ENCODE results near the gene RNU4-1.

The RNU4-1 gene

DNA sequence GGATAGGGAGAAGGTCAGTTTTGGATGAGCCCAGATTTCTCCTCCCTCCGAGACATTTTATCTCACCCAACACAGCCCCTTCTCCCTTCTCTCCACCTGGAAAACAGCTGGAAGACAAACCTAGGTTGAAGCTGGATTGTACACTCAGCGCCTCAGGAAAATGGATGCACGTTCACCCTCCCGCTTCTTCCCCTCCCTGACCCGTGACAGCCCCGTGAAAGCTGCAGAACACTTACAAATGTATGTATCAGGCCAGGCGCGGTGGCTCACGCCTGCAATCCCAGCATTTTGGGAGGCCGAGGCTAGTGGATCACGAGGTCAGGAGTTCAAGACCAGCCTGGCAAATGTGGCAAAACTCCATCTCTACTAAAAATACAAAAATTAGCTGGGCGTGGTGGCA lies 5.5 kb downstream of the RNU4-1 start:
- no peak for DNase-seq

DNA sequence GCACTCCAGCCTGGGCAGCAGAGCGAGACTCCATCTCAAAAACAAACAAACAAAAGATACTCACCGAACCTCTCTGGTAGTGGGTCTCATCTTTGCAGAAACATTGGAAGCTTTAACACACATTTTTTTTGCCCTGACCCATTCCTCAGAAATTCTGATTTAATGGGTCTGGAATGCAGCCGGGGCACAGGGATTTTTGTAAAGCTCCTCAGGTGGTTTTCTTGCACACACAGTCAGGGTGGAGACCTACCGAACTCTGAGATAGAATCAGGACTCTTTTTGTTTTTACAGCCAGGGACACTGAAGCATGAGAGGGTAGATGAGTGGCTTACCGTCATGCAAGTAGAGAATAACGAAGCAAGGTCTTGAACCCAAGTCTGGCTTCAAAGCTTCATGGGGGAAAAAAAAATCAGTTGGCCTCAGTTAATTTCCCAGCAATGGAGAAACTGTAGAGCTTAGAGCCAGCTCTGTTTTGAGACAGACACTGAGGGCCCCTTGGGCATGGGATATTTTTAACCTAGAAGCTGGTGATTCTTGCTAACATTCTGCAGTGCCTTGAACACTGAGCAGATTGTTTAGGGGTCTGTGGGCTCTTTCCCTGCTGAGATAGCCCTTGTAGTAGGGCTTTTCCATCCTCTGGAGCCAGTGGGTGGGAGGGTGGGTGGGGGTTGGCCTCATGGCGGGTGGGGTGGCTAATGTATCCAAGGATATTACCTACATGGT lies 6.1 kb downstream of the RNU4-1 start:
- DNase-seq: no peak

DNA sequence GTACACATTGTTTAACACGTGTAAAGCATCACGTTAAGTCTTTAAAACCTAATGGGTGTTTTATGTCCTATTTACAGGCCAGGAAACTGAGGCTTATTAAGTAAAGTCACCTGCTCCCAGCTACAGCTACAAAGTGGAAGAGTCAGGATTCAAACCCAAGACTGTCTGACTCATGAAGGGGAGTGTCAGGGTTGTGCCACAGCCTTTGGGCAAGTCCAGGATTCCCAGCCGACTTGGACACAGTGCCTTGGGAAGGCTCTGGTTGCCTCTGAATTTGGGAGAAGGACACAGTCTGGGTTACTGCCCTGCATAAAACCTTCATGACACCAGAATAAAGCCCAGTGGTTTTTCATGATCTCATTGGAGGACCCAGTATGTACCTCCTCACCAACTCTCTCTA lies 8.7 kb downstream of the RNU4-1 start:
- DNase-seq: no peak

DNA sequence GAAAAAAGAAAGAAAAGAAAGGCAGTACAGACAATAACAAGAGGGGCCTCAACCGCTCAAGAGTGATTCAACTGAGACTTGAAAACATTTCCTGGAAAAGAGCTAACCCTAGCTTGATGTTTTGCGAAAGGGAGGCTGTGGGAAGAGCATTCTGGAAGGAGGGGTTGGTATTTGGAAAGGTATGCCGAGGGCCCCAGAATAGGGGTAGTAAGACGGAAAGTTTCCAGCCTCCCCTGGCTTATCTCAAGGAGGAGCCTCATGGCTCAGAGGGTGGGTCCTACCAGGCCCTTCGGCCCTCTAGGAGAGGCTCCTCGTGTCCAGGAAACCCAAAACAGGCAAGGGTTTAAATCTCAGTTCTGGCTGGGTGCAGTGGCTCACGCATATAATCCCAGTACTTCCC lies 9.7 kb downstream of the RNU4-1 start:
- DNase-seq: no peak

DNA sequence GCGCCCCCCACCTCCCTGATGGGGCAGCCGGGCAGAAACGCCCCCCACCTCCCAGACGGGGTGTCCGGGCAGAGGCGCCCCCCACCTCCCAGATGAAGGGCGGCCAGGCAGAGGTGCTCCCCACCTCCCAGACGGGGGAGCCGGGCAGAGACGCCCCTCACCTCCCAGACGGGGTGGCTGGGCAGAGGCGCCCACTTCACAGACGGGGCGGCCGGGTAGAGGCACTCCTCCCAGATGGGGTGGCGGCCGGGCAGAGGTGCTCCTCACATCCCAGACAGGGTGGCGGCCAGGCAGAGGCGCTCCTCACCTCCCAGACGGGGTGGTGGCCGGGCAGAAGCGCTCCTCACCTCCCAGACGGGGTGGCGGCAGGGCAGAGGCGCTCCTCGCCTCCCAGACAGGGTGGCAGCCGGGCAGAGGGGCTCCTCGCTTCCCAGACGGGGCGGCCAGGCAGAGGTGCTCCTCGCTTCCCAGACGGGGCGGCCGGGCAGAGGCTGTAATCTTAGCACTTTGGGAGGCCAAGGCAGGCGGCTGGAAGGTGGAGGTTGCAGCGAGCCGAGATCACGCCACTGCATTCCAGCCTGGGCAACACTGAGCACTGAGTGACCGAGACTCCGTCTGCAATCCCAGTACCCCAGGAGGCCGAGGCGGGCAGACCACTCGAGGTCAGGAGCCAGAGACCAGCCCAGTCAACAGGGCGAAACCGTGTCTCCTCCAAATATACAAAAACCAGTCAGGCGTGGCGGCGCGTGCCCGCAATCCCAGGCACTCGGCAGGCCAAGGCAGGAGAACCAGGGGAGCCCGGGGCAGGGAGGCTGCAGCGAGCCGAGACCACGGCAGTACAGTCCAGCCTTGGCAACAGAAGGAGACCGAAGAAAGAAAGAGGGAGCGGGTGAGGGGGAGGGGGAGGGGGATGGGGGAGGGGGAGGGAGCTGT lies 14.6 kb downstream of the RNU4-1 start:
- no peak for DNase-seq

DNA sequence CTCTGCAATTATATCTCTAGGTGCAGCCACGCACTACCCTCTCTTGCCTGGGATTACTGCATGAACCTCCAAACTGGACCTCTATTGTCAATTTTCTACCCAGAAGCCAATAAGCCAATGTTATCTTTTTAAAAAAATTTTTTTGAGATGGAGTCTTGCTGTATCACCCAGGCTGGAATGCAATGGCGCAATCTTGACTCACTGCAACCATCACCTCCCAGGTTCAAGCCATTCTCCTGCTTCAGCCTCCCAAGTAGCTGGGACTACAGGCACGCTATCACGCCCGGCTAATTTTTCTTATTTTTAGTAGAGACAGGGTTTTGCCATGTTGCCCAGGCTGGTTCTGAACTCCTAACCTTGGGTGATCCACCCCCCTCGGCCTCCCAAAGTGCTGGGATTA lies 16.3 kb downstream of the RNU4-1 start:
- no peak for DNase-seq

DNA sequence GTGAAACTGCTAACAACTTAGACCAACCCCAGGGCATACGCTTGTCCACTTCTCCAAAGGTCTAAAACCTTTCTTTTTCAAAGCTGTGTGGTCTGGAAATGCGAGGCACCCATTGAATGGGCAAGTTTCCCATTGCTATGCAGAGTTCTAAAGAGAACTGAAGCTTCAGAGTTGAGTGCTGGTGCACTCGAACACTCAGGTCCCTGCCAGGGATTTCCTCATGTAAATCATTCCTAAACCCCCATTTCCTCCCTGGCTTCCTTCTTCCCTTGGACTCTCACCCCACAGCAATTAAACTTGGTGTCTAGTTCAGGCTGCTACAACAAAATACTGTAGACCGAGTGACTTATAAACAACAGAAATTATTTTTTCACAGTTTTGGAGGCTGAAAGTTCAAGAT lies 25.3 kb downstream of the RNU4-1 start:
- no peak for DNase-seq

DNA sequence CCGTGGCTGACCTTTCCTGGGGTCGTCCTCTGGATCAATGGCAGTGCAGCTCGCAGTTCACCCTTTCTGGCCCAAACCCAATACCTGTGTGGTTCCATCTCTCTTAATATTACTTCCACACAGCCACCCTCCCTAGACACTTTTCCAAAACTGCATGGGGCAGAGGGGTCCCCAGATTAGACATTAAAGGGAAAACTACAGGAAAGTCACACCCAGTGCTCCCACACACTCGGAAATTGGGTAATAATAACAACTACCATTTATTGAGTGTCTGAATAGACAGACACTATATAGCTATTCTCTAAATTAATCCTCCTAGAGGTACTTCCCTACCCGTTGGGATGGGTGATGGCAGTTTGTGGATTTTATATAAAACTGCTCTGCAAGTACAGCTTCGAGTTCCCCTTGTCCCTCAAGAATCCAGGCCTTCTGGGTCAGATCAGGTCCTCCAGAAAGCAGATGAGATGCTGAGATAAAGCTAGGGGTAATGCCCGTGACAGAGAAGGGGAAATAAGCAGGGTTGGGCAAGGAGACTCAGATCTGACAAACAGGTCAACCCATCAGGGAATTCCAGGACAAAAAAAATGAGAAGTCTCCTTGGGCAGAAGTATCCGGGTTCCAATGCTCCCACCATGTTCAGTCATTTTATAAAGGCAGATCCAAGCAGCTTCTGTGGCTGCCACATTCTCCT lies 26.7 kb downstream of the RNU4-1 start:
- DNase-seq: no peak

DNA sequence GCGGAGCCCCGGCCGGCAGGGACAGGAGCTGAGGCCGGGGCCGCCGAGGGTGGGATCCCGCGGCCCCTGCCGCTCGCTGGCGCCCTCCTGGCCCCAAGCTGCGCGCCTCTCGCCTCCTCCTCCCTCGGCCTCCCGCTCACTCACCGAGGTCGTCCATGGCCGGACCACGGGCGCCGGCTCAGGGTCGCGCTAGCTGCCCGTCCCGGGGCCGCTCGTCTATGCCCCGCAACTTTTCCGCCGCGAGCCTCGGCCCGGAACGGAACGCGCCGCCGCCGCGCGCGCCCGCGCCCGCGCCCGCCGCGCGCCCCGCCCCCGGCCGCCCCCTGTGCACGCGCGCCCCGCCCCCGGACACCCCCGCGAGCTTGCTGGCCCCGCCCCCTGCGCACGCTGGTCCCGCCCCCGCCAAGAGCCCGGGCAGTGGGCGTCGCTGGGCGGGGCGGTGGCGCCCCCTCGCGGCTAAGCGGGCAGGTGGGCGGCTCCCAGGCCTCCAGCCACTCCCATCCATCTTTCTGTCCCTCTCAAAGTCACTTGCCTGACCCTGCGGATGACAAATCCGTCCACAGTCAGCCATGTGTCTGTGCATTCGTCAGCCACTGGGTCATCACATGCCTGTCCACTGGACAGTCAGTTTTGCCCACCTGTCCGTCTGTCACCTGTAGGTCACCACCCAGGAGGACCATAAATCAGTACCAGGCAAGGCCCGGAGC lies 27.4 kb downstream of the RNU4-1 start, which contains the start of gene PXN:
Gene PXN, minus strand, starts transcription at position 258 of the 707 bp plus-strand sequence. Its CDS starts 101 bp downstream, at position 157.
- peak; percentile 55 to 77 for DNase-seq

DNA sequence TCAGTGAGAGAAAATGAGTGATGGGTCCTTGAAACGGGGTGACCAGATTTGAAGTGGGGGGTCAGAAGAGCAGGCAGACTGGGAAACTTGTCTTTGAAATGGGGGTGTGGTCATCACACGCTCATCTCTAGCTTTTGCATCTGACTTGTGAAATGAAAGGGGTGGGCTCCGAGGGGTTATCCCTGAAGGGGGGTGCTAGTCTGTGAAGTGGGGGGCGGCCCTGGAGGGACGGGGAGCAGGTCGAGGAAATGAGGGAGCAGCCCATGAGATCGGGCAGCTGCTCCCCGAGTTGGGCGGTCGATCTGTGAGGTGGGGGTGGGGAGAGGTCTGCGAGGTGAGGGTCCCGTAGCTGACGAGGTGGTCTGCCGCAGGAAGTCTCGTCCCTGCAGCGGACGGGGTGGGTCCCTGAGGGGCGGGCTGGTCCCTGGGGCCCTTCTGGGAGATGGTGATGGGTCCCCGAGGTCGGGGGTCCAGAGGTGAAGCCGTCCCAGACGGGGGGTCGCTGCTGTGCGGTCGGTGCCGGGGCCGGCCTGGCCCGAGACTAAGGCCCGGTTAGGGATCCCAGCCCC lies 28.0 kb downstream of the RNU4-1 start:
- no peak for DNase-seq

DNA sequence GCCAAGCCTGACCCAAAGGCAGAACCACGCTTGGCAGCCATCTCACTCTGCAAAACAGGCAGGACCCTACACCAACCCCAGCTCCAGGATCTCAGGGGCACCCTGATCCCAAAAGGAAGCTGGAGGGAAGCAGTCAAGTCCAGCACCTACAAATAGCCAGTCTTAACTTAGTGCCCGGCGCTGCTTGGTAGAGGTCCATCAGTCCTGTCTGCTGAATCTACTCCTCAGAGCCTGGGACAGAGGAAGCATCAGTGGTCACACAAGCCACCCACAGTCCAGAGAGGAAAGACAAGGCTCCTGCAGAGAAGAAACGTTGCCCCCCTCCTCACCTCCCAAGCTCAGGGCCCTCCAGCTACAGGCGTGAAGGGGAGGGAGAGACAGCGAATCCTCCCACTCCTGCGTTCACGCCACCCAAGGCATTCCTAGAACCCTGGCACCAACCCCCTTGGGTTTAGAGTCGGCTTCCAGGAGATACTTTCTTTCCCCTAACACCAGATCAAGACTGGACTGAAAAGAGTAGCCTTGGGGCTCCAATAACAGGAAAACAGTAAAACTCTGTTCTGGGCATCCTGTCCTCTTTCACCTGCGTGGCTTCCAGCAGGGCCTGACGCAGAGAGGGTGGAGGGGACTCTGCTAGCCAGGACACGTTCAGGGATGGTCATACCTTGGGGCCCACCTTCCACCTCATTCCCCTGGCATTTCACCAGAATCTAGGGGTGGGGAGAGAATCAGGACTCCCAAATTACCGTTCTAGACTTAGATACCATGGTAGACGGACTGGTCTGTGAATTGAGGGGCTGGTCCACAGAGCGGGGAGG lies 28.7 kb downstream of the RNU4-1 start:
- no peak for DNase-seq

DNA sequence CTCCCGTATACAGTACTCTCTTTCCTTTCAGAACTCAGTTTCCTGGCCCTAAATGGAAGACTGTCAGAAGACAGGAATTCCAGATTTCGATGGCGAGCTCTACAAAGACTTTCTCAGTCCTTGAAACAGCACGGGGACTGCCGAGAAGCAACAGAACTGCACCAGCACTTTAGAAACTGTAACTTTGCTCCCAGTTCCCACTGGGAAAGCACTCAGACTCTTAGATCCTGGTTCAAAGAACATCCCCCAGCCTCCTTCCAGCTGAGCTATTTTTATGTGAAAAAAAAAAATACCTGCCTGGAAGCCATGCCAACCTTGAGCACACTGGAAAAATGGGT lies 29.3 kb downstream of the RNU4-1 start:
- no peak for DNase-seq

DNA sequence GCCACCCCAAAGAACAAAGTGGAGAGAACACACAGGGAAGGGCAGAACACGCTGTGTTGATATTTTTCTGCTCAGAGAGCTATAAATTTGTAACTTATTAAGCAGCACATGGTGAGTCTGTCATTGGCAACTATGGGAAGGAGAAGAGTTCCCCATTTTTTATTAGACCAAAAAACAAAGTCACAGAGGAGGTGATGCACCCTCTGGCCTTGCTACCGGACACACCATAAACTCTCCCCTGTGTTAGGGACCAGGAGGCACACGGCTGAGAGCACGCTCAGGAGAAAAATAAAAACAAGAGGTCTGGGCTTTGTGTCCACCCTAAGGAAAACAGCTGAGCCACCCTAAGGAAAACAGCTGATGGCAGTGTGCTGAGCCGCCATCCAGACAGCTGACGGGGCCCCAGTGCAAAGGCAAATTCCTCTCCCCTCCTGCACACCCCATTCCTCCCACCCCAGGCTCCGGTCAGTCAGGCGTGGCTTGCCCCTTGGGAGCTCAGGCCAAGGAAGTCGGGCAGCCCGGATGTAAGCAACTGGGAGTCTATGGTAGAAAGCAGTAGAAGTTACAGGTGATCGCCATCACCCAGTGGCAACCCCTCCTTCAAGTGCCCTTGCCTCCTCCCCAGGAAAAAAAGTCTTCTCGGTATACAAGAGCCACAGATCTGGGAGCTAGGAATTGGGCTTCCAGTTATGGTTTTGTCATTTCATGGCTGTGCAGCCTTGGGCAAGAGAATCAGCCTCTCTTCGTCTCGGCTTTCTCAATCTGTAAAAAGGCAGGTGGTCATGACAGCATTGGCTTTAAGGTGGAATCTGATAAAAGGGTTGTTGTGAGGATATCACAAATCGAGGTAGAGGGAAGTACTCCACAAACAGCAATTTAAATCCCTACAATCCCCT lies 29.9 kb downstream of the RNU4-1 start:
- DNase-seq: peak; percentile 16 to 20

DNA sequence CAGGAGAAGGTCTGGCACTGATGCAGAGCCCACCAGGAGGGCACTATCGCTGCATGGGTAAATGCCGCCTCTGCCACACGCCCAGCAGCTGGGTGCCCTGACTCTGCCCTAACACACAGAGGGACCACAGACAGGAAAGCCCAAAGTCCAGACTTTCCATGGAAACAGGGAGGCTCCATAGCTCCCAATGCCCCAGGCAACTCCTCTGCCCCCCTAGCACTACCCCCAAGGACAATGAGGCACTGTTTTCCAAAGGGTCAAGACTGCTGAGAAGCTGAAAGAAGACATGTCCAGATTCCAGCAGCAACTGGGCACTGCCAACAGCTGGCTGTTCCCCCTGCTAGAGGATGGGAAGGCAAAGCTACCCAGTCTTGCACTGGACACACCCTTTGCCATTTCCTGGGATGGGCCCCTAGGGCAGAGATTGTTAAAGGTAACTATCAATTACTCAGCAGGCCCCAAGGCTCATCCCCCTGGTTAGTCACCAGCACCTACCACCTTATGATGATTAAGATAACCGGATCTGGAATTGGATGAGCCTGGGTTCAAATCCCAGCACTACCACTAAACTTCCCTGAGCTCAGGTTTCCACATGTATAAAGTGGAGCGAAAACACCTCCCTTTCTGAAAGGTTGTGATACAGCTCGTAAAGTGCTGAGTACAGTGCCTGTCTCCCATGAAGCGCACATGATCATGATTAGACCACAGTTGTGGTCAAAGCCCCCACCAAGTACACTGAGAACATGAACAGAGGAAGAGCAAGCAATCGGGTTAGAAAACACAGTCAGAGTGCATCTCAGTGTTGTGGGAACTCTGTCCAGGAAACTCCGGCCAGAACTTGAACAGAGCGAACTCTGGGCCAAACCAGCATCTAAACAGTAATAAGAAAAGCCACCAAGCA lies 30.8 kb downstream of the RNU4-1 start:
- no peak for DNase-seq

DNA sequence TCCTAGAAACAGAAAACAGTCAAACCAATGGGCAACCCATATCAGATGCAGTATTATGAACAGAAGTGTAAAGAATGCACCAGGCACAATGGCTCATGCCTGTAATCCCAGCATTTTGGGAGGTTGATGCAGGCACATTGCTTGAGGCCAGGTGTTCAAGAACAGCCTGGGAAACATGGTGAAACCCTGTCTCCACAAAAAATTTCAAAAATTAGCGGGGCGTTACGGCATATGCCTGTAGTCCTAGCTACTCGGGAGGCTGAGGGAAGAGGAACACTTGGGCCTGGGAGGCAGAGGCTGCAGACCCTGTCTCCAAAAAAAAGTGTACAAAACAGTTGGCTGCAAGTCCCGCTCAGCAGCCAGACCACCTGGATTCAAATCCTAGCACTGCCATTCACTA lies 32.4 kb downstream of the RNU4-1 start:
- no peak for DNase-seq

DNA sequence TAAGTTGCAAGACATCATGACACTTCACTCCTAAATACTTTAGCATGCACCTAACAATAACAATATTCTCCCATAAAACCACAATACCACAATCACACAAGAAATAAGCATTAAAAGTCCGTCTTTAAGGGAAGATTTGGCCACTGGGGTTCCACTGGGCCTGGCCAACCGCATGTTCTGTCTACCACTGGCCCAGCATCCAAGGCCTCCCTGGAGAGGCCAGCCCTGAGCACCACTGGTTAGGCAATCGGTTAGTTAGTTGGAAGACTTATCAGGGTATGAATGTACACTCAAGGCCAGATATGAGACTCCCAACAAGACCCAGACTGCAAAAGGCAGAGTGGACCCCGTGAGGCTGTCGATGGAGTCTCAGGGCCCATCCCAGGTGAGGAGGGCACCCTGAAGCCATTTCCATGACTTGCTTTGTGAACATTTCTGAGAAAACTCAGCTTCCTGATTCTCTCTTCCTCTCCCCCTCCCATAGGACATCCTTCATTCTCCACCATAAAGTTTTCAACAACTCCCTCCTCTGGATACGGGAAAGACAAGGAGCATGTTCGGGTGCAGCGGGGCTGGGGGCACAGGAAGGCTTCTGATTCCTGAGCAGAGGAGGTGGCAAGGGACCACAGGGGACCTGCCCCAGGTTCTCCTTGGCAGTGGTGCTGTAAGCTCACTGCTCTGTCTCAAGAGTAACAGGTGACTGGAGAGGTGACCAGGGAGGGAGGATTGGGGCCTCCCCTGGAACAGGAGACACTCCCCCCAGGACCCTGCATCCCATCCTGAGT lies 33.4 kb downstream of the RNU4-1 start:
- DNase-seq: no peak

DNA sequence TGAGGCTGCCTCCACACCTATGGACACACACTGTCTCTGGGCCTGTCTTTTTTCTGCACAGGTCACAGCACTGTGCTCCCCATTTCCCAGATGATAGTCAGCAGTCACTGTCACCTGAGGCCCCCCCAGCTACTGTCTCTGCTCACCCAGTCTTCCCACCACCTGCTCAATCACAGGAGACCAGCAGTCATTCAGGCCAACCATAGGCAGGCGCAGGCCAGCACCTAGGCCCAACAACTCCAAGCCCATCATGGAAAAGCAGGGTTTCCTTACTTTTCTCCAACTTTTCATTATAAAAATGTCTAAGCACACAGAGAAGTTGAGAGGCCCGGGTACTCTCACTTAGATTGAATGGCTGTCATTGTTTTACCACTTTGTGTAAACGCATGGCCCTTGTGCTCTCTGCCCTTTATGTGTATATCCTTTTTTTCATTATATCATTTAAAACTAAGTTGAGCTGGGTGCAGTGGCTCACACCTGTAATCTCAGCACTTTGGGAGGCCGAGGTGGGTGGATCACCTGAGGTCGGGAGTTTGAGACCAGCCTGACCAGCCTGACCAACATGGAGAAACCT lies 34.6 kb downstream of the RNU4-1 start:
- DNase-seq: no peak

Measured in AML-193 (cell line).